Tibial nerve (tissue), 4 donors: ENCODE data around the gene MSL1.

Experiments used
- CTCF ChIP-seq, 5 experiments: fragments of 200-600 bp in 3 of 5; fragments of 450-650 bp in 2 of 5; sonication (generic) in 3 of 5; IDR thresholded peaks; one replicate each; pipeline ENCODE4 v1.5.1; 2016 to 2019; ENCODE audit warnings: antibody characterized with exemption in 5 of 5, mild to moderate bottlenecking in 3 of 5, moderate library complexity in 2 of 5
- EP300 ChIP-seq, 2 donors: sonication (generic); formaldehyde crosslinking; IDR thresholded peaks; one replicate each; pipeline ENCODE4 v1.6.1; 2017; ENCODE audit warnings: antibody characterized with exemption in 2 of 2, mild to moderate bottlenecking in 1 of 2

GRCh38 chr17:40075942-40076498 is 45.8 kb upstream of the MSL1 start:
- TF ChIP-seq CTCF (IDR thresholded peaks at IDR 0.05) (no peak), EP300 (IDR thresholded peaks at IDR 0.05) (no peak)
